Upper lobe of left lung (tissue), 4 donors: ENCODE results near the gene LMO7.

Experiments
- EP300 ChIP-seq, 4 donors: sonication (generic); formaldehyde crosslinking; IDR thresholded peaks; one replicate each; pipeline ENCODE4 v1.5.1; 2017; ENCODE audit warnings: antibody characterized with exemption in 4 of 4, control low read depth in 2 of 4
- POLR2A ChIP-seq, 4 donors: fragments of 450-650 bp; IDR thresholded peaks; one replicate each; pipeline ENCODE4 v1.5.1; 2016 to 2017; ENCODE audit warnings: antibody characterized with exemption in 4 of 4, mild to moderate bottlenecking in 2 of 4
- POLR2AphosphoS5 ChIP-seq, 2 donors: sonication (generic); formaldehyde crosslinking; IDR thresholded peaks; one replicate each; pipeline ENCODE4 v1.5.1; 2017; ENCODE audit warnings: antibody characterized with exemption in 2 of 2
- TF ChIP-seq, protein P1 (sequence below), 6 experiments: fragments of 450-650 bp in 4 of 6; fragments of 200-600 bp in 2 of 6; sonication (generic) in 2 of 6; IDR thresholded peaks; one replicate each; pipeline ENCODE4 v1.5.1; 2016 to 2019; ENCODE audit warnings: antibody characterized with exemption in 6 of 6

DNA sequence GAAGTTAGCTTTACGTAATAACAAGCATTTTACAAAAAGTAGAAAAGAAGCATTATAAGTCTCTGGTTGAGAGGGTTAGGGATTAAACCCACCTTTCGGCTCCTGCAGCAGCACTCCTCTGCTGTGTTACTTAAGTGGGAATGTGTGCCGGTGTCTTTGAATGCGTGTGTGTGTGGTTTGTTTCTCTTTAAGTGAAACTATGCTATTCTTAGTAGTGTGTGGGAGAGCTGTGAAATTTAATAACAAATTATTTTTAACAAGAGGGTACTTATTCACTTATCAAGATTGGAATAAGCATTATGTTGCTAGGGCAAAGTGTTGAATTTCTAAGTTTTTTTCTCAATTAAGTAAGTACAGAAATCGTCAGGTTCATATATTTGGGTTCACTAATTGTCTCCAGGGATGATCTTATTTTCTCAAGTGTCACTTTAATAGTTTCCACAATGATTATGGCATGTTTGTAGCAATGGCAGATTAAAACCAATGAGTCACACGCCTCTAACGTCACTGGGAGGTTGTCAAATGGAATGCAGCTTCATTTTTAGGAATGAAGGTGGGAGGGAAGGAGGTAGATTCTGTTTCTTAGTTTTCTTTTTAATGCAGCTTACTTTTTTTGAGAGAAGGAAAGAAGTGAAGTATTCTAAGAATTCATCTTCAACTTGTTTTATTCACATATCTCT, 151.3 kb downstream of the LMO7 start:
- TF ChIP-seq POLR2A (IDR thresholded peaks at IDR 0.05) (no peak), POLR2AphosphoS5 (IDR thresholded peaks at IDR 0.05) (no peak), EP300 (IDR thresholded peaks at IDR 0.05) (no peak)
- TF ChIP-seq, protein P1, sequence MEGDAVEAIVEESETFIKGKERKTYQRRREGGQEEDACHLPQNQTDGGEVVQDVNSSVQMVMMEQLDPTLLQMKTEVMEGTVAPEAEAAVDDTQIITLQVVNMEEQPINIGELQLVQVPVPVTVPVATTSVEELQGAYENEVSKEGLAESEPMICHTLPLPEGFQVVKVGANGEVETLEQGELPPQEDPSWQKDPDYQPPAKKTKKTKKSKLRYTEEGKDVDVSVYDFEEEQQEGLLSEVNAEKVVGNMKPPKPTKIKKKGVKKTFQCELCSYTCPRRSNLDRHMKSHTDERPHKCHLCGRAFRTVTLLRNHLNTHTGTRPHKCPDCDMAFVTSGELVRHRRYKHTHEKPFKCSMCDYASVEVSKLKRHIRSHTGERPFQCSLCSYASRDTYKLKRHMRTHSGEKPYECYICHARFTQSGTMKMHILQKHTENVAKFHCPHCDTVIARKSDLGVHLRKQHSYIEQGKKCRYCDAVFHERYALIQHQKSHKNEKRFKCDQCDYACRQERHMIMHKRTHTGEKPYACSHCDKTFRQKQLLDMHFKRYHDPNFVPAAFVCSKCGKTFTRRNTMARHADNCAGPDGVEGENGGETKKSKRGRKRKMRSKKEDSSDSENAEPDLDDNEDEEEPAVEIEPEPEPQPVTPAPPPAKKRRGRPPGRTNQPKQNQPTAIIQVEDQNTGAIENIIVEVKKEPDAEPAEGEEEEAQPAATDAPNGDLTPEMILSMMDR (IDR thresholded peaks at IDR 0.05), result no peak
